NB4 (cell line): ENCODE measurements around the gene EDEM2.
A peak's percentile ranks its signal among the peaks of the same experiment; 100 is the strongest.

Source experiments
- DNase-seq: peaks from one replicate; pipeline ENCODE4 v3.0.0; 2010; ENCODE audit warnings: low read depth
- H3K4me3 ChIP-seq: one replicate; pipeline ENCODE4 v1.5.1; 2011; ENCODE audit warnings: mild to moderate bottlenecking, low read depth, low read length, moderate library complexity
- CTCF ChIP-seq: IDR thresholded peaks from one replicate; pipeline ENCODE4 v1.5.1; 2012; ENCODE audit warnings: low read depth, low read length
- MAX ChIP-seq: IDR thresholded peaks from 2 replicates; pipeline ENCODE4 v1.6.1; 2011; ENCODE audit warnings: low read depth, low read length
- MYC ChIP-seq: IDR thresholded peaks from 2 replicates; pipeline ENCODE4 v1.6.1; 2011; ENCODE audit warnings: low read depth, low read length
- POLR2A ChIP-seq: IDR thresholded peaks from 2 replicates; pipeline ENCODE4 v1.6.1; 2011; ENCODE audit warnings: mild to moderate bottlenecking; ENCODE audit not compliant: insufficient read length; ENCODE audit errors: extremely low read depth

Gene EDEM2

GRCh38 chr20:35144694-35145093, 2.4 kb downstream of the EDEM2 start:
- TF ChIP-seq POLR2A (no peak), MYC (no peak; the same call in 1 of the 2 replicates), CTCF (no peak), MAX (0 out of 2 replicates have a peak, but pooled peaks have one; percentile 7)
- peak; percentile 68 for DNase-seq
- H3K4me3 ChIP-seq: no peak overlapping the region

GRCh38 chr20:35135867-35136586, 11.1 kb downstream of the EDEM2 start:
- TF ChIP-seq POLR2A (no peak), CTCF (no peak), MYC (no peak), MAX (no peak)
- no peak overlapping the region for H3K4me3 ChIP-seq
- DNase-seq: peak; percentile 22

GRCh38 chr20:35134880-35135279, 12.3 kb downstream of the EDEM2 start:
- no peak for DNase-seq
- TF ChIP-seq POLR2A (no peak), MYC (no peak), MAX (no peak), CTCF (no peak)
- no peak overlapping the region for H3K4me3 ChIP-seq

- DNase-seq: no peak
These were observed 12.7 kb downstream of the EDEM2 start for GRCh38 chr20:35134472-35134871.

GRCh38 chr20:35133735-35134134, 13.4 kb downstream of the EDEM2 start:
- TF ChIP-seq MAX: no peak
- H3K4me3 ChIP-seq: no peak overlapping the region
- DNase-seq: no peak

More at GRCh38 chr20:35134472-35134871, 12.7 kb downstream of the EDEM2 start:
- TF ChIP-seq CTCF (no peak), MYC (no peak), POLR2A (no peak), MAX (no peak)
- H3K4me3 ChIP-seq: no peak overlapping the region

- no peak overlapping the region for H3K4me3 ChIP-seq
- no peak for DNase-seq
- no peak for TF ChIP-seq CTCF
- no peak for TF ChIP-seq MYC
- no peak for TF ChIP-seq POLR2A
These were observed 14.1 kb downstream of the EDEM2 start for GRCh38 chr20:35133031-35133430.
